Measurements from ENCODE around the gene CIZ1.
"Not testable (repeated sequence)": the region's sequence is repeated elsewhere in the genome, so short reads cannot be mapped to it uniquely, and the experiment has no call there.

Gene CIZ1

GRCh38 chr9:128187361-128187760 lies 4.0 kb downstream of the CIZ1 start:
- Mint-ChIP-seq H3K9me3 (no peaks in the 10 kb centered on the region), H3K4me1 (ENCODE audit: low read depth) (peaks cover 46% of the 10 kb centered on the region), H3K27ac (no peak overlapping the region), H3K27me3 (no peaks in the 10 kb centered on the region), H3K36me3 (ENCODE audit: low read depth) (peaks cover 42% of the 10 kb centered on the region), H3K4me3 (no peak overlapping the region)

GRCh38 chr9:128185979-128186965 lies 5.1 kb downstream of the CIZ1 start:
- H3K9me3 Mint-ChIP-seq = no peaks in the 10 kb centered on the region
- no peaks in the 10 kb centered on the region for H3K27me3 Mint-ChIP-seq
- peaks cover 41% of the 10 kb centered on the region for H3K4me1 Mint-ChIP-seq (ENCODE audit: low read depth)
- H3K27ac Mint-ChIP-seq = no peak overlapping the region
- no peak overlapping the region for H3K4me3 Mint-ChIP-seq
- peaks cover 45% of the 10 kb centered on the region for H3K36me3 Mint-ChIP-seq (ENCODE audit: low read depth)

DNA sequence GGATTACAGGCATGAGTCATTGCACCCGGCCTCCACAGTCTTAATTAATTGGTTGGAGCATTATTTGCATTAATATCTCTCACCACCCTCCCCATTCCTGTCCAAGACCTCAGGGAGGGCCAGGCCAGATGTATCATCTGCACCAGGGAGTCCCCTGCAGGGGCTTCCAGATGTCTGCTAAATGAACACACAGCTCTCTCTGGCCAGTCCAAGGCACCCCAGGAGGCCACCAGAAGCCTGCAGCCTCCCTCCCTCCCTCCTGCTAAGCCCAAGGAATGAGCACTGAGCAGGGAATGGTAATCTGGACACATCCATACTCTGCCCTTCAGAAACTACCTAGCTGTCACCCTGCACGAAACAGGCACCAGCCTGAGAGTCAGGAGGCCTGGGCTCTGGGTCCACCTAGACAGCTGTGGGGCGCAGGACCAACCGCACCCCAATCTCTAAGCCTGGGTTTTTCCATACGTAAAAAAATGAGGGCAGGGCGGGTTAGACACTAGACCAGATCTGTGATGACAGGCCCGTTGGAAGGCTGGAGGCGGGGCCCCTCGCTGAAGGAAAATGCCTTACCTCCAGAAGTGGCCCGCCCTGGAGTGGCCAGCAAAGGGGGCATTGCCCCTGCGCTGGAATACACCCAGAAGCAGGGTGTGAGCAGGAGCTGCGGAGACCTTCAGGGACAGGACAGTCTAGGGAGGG lies 8.3 kb downstream of the CIZ1 start:
- H3K4me1 Mint-ChIP-seq (ENCODE audit: low read depth) = peaks cover 13% of the 10 kb centered on the region
- H3K27ac Mint-ChIP-seq = no peak overlapping the region
- no peak overlapping the region for H3K4me3 Mint-ChIP-seq
- H3K9me3 Mint-ChIP-seq = no peaks in the 10 kb centered on the region
- H3K27me3 Mint-ChIP-seq = no peaks in the 10 kb centered on the region
- H3K36me3 Mint-ChIP-seq (ENCODE audit: low read depth) = peaks cover 44% of the 10 kb centered on the region

- H3K4me1 Mint-ChIP-seq (ENCODE audit: low read depth); H3K4me3 Mint-ChIP-seq; H3K27ac Mint-ChIP-seq; H3K27me3 Mint-ChIP-seq; H3K9me3 Mint-ChIP-seq: not testable (repeated sequence)
- peaks cover 35% of the 10 kb centered on the region for H3K36me3 Mint-ChIP-seq (ENCODE audit: low read depth)
Observed at GRCh38 chr9:128181480-128181879, 9.9 kb downstream of the CIZ1 start.

DNA sequence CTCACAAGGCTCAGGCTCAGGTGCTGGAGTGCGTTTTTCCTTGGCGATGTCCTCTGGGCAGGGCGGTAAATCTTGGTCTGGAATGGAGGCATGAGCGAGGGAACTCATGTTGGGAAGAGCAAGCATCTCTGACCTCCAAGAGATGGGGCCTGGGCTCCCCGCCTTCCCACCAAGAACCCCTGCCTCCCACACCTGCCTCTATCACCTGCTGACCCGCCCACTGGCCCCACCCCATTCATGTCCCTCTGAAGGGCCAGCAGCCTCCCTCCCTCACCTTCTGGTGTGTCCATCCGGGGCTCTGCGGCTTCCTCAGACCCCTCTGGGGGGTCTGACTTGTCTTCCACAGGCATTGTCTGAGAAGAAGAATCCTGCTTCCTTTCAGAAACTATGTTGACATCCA lies 10.9 kb downstream of the CIZ1 start:
- peaks cover 37% of the 10 kb centered on the region for H3K36me3 Mint-ChIP-seq (ENCODE audit: low read depth)

GRCh38 chr9:128180001-128180400 lies 11.4 kb downstream of the CIZ1 start:
- no peaks in the 10 kb centered on the region for H3K9me3 Mint-ChIP-seq
- no peak overlapping the region for H3K27ac Mint-ChIP-seq
- no peak overlapping the region for H3K4me3 Mint-ChIP-seq
- H3K27me3 Mint-ChIP-seq = no peaks in the 10 kb centered on the region
- H3K4me1 Mint-ChIP-seq (ENCODE audit: low read depth) = peaks cover 8% of the 10 kb centered on the region
- H3K36me3 Mint-ChIP-seq (ENCODE audit: low read depth) = peaks cover 42% of the 10 kb centered on the region

More for the DNA sequence above, 10.9 kb downstream of the CIZ1 start:
- no peaks in the 10 kb centered on the region for H3K9me3 Mint-ChIP-seq
- no peak overlapping the region for H3K4me3 Mint-ChIP-seq
- peaks cover 8% of the 10 kb centered on the region for H3K4me1 Mint-ChIP-seq (ENCODE audit: low read depth)
- H3K27ac Mint-ChIP-seq = no peak overlapping the region
- no peaks in the 10 kb centered on the region for H3K27me3 Mint-ChIP-seq

GRCh38 chr9:128178806-128179431 lies 12.5 kb downstream of the CIZ1 start:
- no peak overlapping the region for H3K27ac Mint-ChIP-seq

DNA sequence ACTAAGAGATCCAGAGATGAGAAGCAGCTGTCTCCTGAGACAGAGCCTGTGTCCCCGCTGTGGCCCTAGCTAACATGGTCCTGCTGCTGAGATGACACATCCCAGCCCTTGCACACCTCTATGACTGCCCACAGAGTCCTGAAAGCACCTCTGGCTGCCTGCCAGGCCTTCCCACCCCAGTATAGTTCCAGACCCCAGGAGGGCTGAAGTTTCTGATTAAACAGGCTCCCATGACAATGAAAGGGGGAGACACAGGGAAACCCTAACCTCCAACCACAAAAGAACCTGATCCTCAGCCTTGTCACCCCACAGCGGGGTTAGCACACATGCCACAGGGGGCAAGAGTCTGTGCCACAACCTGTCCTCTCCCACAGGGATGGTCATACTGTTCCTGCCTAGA lies 15.6 kb downstream of the CIZ1 start:
- H3K27me3 Mint-ChIP-seq = no peaks in the 10 kb centered on the region
- H3K36me3 Mint-ChIP-seq (ENCODE audit: low read depth) = peaks cover 30% of the 10 kb centered on the region
- H3K27ac Mint-ChIP-seq = no peak overlapping the region

More at GRCh38 chr9:128178806-128179431, 12.5 kb downstream of the CIZ1 start:
- Mint-ChIP-seq H3K4me1 (ENCODE audit: low read depth) (peaks cover 4% of the 10 kb centered on the region), H3K4me3 (no peak overlapping the region), H3K36me3 (ENCODE audit: low read depth) (peaks cover 40% of the 10 kb centered on the region), H3K27me3 (no peaks in the 10 kb centered on the region), H3K9me3 (no peaks in the 10 kb centered on the region)

GRCh38 chr9:128175102-128175563 lies 16.2 kb downstream of the CIZ1 start:
- H3K4me3 Mint-ChIP-seq = no peak overlapping the region
- H3K4me1 Mint-ChIP-seq (ENCODE audit: low read depth) = no peaks in the 10 kb centered on the region
- no peak overlapping the region for H3K27ac Mint-ChIP-seq
- no peaks in the 10 kb centered on the region for H3K9me3 Mint-ChIP-seq
- H3K36me3 Mint-ChIP-seq (ENCODE audit: low read depth) = peaks cover 30% of the 10 kb centered on the region
- no peaks in the 10 kb centered on the region for H3K27me3 Mint-ChIP-seq

More for the DNA sequence above, 15.6 kb downstream of the CIZ1 start:
- H3K9me3 Mint-ChIP-seq = no peaks in the 10 kb centered on the region
- no peaks in the 10 kb centered on the region for H3K4me1 Mint-ChIP-seq (ENCODE audit: low read depth)
- H3K4me3 Mint-ChIP-seq = no peak overlapping the region

- Mint-ChIP-seq H3K9me3 (no peaks in the 10 kb centered on the region), H3K4me3 (no peak overlapping the region), H3K27me3 (no peaks in the 10 kb centered on the region), H3K27ac (no peak overlapping the region), H3K36me3 (ENCODE audit: low read depth) (peaks cover 28% of the 10 kb centered on the region), H3K4me1 (ENCODE audit: low read depth) (no peaks in the 10 kb centered on the region)
Observed at GRCh38 chr9:128174062-128174461, 17.3 kb downstream of the CIZ1 start.

GRCh38 chr9:128169925-128170324 lies 21.4 kb downstream of the CIZ1 start:
- Mint-ChIP-seq H3K27me3 (no peaks in the 10 kb centered on the region), H3K4me1 (ENCODE audit: low read depth) (no peaks in the 10 kb centered on the region), H3K27ac (no peak overlapping the region), H3K9me3 (no peaks in the 10 kb centered on the region), H3K4me3 (no peak overlapping the region), H3K36me3 (ENCODE audit: low read depth) (peaks cover 29% of the 10 kb centered on the region)

- Mint-ChIP-seq H3K4me3 (no peak overlapping the region), H3K27me3 (no peaks in the 10 kb centered on the region), H3K36me3 (ENCODE audit: low read depth) (peaks cover 28% of the 10 kb centered on the region), H3K27ac (no peak overlapping the region), H3K4me1 (ENCODE audit: low read depth) (no peaks in the 10 kb centered on the region), H3K9me3 (no peaks in the 10 kb centered on the region)
Observed at GRCh38 chr9:128169492-128169891, 21.9 kb downstream of the CIZ1 start.

DNA sequence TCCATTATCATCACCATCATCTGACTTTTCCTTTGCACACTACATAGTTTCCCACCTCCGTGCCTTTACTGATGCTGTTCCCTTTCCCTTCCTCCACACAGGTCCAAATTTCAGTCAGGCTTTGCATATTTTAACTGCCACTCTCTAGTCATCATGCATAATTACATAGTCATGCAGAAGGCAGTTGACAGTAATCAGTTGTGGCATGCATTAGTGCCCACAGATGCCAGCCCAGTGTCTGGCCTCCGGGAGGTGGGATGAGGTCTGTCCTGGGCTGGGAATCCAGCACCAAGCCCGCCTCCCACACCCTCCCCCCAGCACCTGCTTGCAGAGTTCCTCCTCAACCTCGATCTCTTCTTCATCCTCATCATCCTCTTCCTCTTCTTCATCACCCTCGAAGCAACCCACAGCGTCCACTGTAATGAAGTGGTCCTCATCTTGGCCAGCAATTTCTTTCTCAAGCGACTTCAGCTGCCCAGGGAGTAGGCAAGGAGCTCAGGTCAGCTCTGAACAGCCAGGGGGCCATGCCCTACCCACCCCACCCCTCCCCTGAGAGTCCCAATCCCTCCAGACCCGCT lies 22.6 kb downstream of the CIZ1 start:
- H3K4me1 Mint-ChIP-seq (ENCODE audit: low read depth) = no peaks in the 10 kb centered on the region
- no peak overlapping the region for H3K27ac Mint-ChIP-seq
- H3K27me3 Mint-ChIP-seq = no peaks in the 10 kb centered on the region
- no peaks in the 10 kb centered on the region for H3K9me3 Mint-ChIP-seq
- H3K36me3 Mint-ChIP-seq (ENCODE audit: low read depth) = peaks cover 32% of the 10 kb centered on the region
- H3K4me3 Mint-ChIP-seq = no peak overlapping the region

DNA sequence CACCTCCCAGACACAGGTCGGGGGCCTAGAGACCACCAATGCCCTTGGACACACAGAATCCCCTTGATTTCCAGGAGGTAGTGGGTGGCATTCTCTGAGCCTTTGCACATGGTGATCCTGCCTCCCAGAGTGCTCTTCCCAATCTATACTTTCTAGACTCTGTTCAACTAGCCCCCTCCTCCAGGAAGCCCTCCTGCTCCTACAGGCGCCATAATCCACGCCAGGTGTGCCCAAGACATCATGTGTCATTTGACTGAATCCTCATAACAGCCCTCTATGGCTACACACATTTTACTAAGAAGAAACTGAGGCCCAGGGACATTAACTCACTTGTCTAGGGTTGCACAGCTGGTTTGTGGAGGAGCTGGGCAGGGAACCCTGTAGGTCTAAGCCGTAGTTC lies 24.2 kb downstream of the CIZ1 start:
- H3K36me3 Mint-ChIP-seq (ENCODE audit: low read depth) = peaks cover 39% of the 10 kb centered on the region
- no peak overlapping the region for H3K4me3 Mint-ChIP-seq
- H3K4me1 Mint-ChIP-seq (ENCODE audit: low read depth) = peaks cover under 1% of the 10 kb centered on the region
- no peaks in the 10 kb centered on the region for H3K27me3 Mint-ChIP-seq
- no peak overlapping the region for H3K27ac Mint-ChIP-seq
- no peaks in the 10 kb centered on the region for H3K9me3 Mint-ChIP-seq

Data from stimulated activated naive CD8-positive, alpha-beta T cell treated with anti-CD3 and anti-CD28 coated beads, Interleukin-15, Interleukin-2, amounts not matched to agents 100 ng/mL and 50 ng/mL, for 24 hours (primary cell).